Ishikawa (cell line): ENCODE data around the gene TMPRSS15.

Experiments
- CEBPB ChIP-seq: IDR thresholded peaks from 2 replicates; pipeline ENCODE4 v1.6.1; 2012
- CREB1 ChIP-seq: IDR thresholded peaks from 2 replicates; pipeline ENCODE4 v1.6.1; 2012; ENCODE audit warnings: low read depth
- EGR1 ChIP-seq: IDR thresholded peaks from 2 replicates; pipeline ENCODE4 v1.6.1; 2012
- EP300 ChIP-seq: IDR thresholded peaks from 2 replicates; pipeline ENCODE4 v1.6.1; 2012; ENCODE audit warnings: borderline replicate concordance
- FOXM1 ChIP-seq: IDR thresholded peaks from 2 replicates; pipeline ENCODE4 v1.6.1; 2012; ENCODE audit warnings: low read depth, borderline replicate concordance
- NFIC ChIP-seq: IDR thresholded peaks from 2 replicates; pipeline ENCODE4 v1.6.1; 2012
- RAD21 ChIP-seq: IDR thresholded peaks from 2 replicates; pipeline ENCODE4 v1.6.1; 2012; ENCODE audit warnings: low read depth
- TAF1 ChIP-seq: IDR thresholded peaks from 2 replicates; pipeline ENCODE4 v1.6.1; 2012; ENCODE audit warnings: low read depth, mild to moderate bottlenecking
- TCF12 ChIP-seq: IDR thresholded peaks from 2 replicates; pipeline ENCODE4 v1.6.1; 2012; ENCODE audit warnings: low read depth
- TEAD4 ChIP-seq: IDR thresholded peaks from 2 replicates; pipeline ENCODE4 v1.6.1; 2012
- YY1 ChIP-seq: IDR thresholded peaks from 2 replicates; pipeline ENCODE4 v1.6.1; 2012; ENCODE audit warnings: low read depth
- ZBTB7A ChIP-seq: IDR thresholded peaks from 2 replicates; pipeline ENCODE4 v1.6.1; 2012; ENCODE audit warnings: low read depth
- TF ChIP-seq, protein P1 (sequence below): IDR thresholded peaks from 2 replicates; pipeline ENCODE4 v1.6.1; 2012; ENCODE audit warnings: low read depth, mild to moderate bottlenecking
- TF ChIP-seq, protein P2 (sequence below): IDR thresholded peaks from 2 replicates; pipeline ENCODE4 v1.6.1; 2012
- TF ChIP-seq, protein P3 (sequence below): IDR thresholded peaks from 2 replicates; pipeline ENCODE4 v1.6.1; 2012

TMPRSS15 gene

DNA sequence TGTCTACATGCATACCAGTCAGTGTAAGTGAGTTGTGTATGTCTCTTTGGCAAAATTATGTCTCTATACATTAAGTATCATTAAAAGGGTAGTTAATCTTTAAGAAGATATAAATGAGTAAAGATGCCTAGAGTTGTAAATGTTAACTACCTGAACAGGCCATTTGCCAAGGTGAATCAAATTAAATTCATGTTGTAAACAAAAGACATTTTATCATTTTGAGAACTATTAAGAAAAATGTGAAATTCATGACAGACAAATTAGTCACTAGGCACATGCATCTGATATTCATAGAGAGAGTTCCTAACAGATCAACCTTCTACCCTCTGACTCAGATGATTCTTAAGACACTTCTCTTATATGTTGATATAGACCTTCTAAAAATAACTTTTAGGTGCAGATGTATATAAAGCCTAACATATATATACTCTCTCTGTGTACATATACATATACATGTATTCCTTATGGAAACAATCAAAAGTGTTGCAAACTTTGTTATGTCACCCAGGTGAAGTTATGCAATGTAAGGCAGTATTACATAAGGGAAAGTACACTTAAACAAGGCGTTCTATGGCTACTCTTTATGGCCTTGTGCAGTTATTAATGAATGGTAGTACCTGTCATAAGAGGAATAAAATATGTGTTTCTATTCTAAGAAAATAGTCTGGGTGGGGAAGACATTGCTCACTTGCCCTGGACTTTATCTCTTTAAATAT is at the start of gene TMPRSS15:
TMPRSS15 (minus strand) TSS at position 51 of the 716 bp plus-strand sequence. CDS start 163 bp downstream, outside the sequence.
- TF ChIP-seq ZBTB7A (no peak), EP300 (no peak), YY1 (no peak), RAD21 (no peak), FOXM1 (no peak), CREB1 (no peak), NFIC (no peak), TAF1 (no peak), TCF12 (no peak), CEBPB (no peak), EGR1 (no peak)
- TF ChIP-seq, protein P1, sequence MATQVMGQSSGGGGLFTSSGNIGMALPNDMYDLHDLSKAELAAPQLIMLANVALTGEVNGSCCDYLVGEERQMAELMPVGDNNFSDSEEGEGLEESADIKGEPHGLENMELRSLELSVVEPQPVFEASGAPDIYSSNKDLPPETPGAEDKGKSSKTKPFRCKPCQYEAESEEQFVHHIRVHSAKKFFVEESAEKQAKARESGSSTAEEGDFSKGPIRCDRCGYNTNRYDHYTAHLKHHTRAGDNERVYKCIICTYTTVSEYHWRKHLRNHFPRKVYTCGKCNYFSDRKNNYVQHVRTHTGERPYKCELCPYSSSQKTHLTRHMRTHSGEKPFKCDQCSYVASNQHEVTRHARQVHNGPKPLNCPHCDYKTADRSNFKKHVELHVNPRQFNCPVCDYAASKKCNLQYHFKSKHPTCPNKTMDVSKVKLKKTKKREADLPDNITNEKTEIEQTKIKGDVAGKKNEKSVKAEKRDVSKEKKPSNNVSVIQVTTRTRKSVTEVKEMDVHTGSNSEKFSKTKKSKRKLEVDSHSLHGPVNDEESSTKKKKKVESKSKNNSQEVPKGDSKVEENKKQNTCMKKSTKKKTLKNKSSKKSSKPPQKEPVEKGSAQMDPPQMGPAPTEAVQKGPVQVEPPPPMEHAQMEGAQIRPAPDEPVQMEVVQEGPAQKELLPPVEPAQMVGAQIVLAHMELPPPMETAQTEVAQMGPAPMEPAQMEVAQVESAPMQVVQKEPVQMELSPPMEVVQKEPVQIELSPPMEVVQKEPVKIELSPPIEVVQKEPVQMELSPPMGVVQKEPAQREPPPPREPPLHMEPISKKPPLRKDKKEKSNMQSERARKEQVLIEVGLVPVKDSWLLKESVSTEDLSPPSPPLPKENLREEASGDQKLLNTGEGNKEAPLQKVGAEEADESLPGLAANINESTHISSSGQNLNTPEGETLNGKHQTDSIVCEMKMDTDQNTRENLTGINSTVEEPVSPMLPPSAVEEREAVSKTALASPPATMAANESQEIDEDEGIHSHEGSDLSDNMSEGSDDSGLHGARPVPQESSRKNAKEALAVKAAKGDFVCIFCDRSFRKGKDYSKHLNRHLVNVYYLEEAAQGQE, result no peak
- TF ChIP-seq, protein P2, sequence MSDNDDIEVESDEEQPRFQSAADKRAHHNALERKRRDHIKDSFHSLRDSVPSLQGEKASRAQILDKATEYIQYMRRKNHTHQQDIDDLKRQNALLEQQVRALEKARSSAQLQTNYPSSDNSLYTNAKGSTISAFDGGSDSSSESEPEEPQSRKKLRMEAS, result no peak
- TF ChIP-seq, protein P3, sequence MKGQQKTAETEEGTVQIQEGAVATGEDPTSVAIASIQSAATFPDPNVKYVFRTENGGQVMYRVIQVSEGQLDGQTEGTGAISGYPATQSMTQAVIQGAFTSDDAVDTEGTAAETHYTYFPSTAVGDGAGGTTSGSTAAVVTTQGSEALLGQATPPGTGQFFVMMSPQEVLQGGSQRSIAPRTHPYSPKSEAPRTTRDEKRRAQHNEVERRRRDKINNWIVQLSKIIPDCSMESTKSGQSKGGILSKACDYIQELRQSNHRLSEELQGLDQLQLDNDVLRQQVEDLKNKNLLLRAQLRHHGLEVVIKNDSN, result no peak

DNA sequence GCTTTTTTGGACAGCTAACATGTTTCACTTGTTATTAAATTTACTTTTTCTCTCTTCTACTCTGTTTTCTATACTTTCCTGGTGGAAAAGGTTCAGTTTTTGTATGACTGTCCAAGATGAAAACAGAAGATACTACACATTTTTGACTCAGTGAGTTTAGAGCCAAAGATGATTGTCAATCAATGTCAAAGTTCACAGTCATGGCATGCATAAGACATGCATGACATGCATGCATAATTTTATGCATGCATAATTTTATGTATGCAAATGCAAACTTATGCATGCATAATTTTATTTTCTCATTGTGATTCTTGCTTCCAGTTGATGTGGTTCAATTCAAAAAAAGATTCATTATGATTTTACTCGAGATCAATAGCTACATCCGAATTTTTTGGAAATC is 48.1 kb upstream of the TMPRSS15 start:
- TF ChIP-seq, protein P2, result no peak
- TF ChIP-seq FOXM1, result no peak
- TF ChIP-seq EP300, result no peak
- TF ChIP-seq, protein P3, result no peak
- no peak for TF ChIP-seq EGR1

DNA sequence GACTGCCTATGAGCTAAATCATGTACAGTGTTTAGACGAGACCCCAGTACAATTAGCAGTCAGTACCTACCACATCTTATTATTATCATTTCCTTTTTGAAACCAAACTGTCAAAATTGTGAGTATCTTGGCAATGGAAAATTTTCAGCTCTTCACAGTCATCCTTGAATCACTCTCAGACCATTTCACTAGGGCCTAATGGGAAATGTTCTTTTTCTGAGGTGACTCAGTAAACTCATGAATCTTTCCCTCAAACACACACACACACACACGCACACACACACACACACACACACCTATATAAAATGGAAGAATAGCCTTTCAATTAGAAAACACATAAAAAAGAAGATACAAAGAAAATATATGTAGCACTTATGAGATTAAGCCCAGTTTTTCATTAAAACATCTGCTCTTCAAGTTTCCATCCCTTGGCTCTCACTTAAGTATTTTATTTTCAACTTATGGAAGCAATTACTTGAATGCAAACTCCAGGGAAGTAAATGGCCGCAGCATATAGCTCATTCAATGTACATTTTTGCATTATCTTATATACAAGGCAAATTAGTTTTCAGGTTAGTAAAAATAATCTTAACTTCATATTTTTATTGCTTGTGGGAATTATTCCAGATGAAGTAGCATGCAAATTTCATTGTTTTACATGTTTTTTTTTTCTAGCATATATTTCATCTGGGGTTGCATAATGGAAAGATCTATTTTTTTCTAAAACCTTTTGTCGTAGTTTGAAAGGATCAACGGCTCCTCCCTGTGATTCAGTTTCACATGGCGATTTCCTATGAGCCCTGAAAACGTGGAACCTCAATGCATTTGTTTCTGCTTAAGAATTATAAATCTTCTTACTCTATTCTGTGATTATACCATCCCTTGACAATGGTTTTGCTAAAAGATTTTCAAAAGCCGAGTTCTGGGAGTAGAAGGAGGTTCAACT is 46.3 kb upstream of the TMPRSS15 start:
- TF ChIP-seq CREB1, result no peak
- TF ChIP-seq TEAD4, result no peak
- no peak for TF ChIP-seq RAD21
- TF ChIP-seq ZBTB7A, result no peak
- no peak for TF ChIP-seq EP300
- TF ChIP-seq EGR1, result no peak
- no peak for TF ChIP-seq FOXM1

DNA sequence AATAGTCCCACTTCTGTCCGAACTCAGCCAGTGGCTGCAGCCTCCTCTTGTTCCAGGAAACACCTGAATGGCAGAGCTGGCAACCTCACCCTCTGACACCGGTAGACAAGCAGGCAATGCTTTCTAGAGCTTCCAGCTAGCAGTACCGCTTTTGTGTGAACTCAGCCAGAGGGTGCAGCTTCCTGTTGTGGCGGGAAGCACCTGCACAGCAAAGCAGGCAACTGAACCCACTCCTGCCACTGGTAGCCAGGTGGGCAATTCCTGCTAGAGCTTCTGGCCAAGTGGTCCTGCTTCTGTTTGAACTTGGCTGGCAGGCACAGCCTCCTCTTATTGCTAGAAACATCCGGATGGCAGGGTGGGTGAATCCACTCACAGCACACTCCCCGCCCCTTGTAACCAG is 40.1 kb upstream of the TMPRSS15 start:
- TF ChIP-seq, protein P2, result no peak
- TF ChIP-seq YY1, result no peak
- TF ChIP-seq CEBPB, result no peak
- TF ChIP-seq, protein P3, result no peak
- no peak for TF ChIP-seq ZBTB7A
- no peak for TF ChIP-seq FOXM1
- TF ChIP-seq, protein P1, result no peak
- no peak for TF ChIP-seq TCF12
- no peak for TF ChIP-seq EP300
- TF ChIP-seq TAF1, result no peak
- TF ChIP-seq CREB1, result no peak
- no peak for TF ChIP-seq EGR1
- no peak for TF ChIP-seq TEAD4
- TF ChIP-seq NFIC, result no peak
- no peak for TF ChIP-seq RAD21

DNA sequence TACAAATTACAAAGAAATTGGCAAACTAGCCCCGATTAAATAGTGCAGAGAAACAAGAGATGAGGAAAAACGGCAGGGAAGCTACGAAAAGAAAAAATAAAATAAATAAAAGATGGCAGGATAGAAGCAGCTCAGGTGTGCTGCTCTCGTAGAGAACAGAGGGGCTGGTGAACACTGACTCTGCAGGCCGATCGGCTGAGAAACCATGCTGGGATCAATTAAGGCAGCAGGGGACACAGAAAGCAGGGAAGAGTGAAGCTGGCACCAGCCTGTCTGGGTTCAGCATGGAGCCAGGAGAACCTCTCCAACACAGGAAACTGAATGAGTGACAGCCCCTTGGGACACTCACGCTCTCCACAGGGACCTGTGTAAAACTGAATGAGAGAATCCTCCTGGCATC is 39.5 kb upstream of the TMPRSS15 start:
- TF ChIP-seq, protein P3, result no peak
- TF ChIP-seq TEAD4 (no peak), NFIC (no peak), ZBTB7A (no peak), EGR1 (no peak), YY1 (no peak), CREB1 (no peak), CEBPB (no peak), TCF12 (no peak), FOXM1 (no peak), TAF1 (no peak), EP300 (no peak), RAD21 (no peak)
- TF ChIP-seq, protein P2, result no peak
- TF ChIP-seq, protein P1, result no peak
